ENCODE results near the gene RBP3. TPM values are rescaled to one million over a fixed set of nuclear protein-coding genes. Genes with fewer than 3 reads are reported as not detected.

Gene RBP3
- total RNA-seq, 2 experiments from 2014 or later, result not detected

- intact Hi-C loops (cut with DNase I, micrococcal nuclease), result loop anchor here (2.0 to 10.0 kb wide), 2 partner anchors 74 to 104 kb away; no protein-coding TSS in a partner anchor
- ChIA-PET CTCF (interaction anchor here (0.6 to 2.3 kb wide), 3 partner anchors 124 to 265 kb away, joined by 3 to 21 read pairs (median 3); no protein-coding TSS in a partner anchor), POLR2A (no interaction called here)
- no peaks in the 10 kb centered on the region for H3K9me3 Mint-ChIP-seq (ENCODE audit: low read depth)
- H3K4me1 Mint-ChIP-seq, result peaks cover 29% of the 10 kb centered on the region
- no peak for ATAC-seq
- no peaks in the 10 kb centered on the region for H3K27me3 Mint-ChIP-seq
- no peak overlapping the region for H3K27ac Mint-ChIP-seq
- H3K36me3 Mint-ChIP-seq (ENCODE audit: low read depth), result no peaks in the 10 kb centered on the region
- H3K4me3 Mint-ChIP-seq, result no peak overlapping the region
- no peak for DNase-seq
Measured at GRCh38 chr10:47308775-47309174, 39.4 kb upstream of the RBP3 start.

- Mint-ChIP-seq H3K36me3 (ENCODE audit: low read depth) (no peaks in the 10 kb centered on the region), H3K27me3 (no peaks in the 10 kb centered on the region), H3K27ac (no peak overlapping the region), H3K4me3 (no peak overlapping the region), H3K9me3 (ENCODE audit: low read depth) (no peaks in the 10 kb centered on the region), H3K4me1 (peaks cover 29% of the 10 kb centered on the region)
- no peak for ATAC-seq
- DNase-seq, result peak; percentile 51
- ChIA-PET CTCF (interaction anchor here (0.6 to 2.3 kb wide), 2 partner anchors 125 to 262 kb away, joined by 3 to 21 read pairs; no protein-coding TSS in a partner anchor), POLR2A (no interaction called here)
- intact Hi-C loops (cut with DNase I, micrococcal nuclease), result loop anchor here (2.0 to 10.0 kb wide), 3 partner anchors 47 to 105 kb away; no protein-coding TSS in a partner anchor
Measured at GRCh38 chr10:47309408-47310089, 38.6 kb upstream of the RBP3 start.

GRCh38 chr10:47310090-47310505, 38.1 kb upstream of the RBP3 start:
- Mint-ChIP-seq H3K27me3 (no peaks in the 10 kb centered on the region), H3K4me3 (no peak overlapping the region), H3K9me3 (ENCODE audit: low read depth) (no peaks in the 10 kb centered on the region), H3K36me3 (ENCODE audit: low read depth) (no peaks in the 10 kb centered on the region), H3K4me1 (peaks cover 29% of the 10 kb centered on the region), H3K27ac (no peak overlapping the region)
- CTCF ChIA-PET, result interaction anchor here (0.9 kb wide), 1 partner anchor 21 kb away, joined by 4 read pairs; no protein-coding TSS in a partner anchor
- DNase-seq (no peak), ATAC-seq (no peak)
- intact Hi-C loops (cut with DNase I, micrococcal nuclease), result loop anchor here in 1 of 2 experiments (5.0 kb wide), 1 partner anchor 48 kb away; no protein-coding TSS in a partner anchor
- POLR2A ChIA-PET, result no interaction called here

GRCh38 chr10:47311193-47311931, 36.8 kb upstream of the RBP3 start:
- Mint-ChIP-seq H3K4me1 (peaks cover 28% of the 10 kb centered on the region), H3K9me3 (ENCODE audit: low read depth) (no peaks in the 10 kb centered on the region), H3K36me3 (ENCODE audit: low read depth) (no peaks in the 10 kb centered on the region), H3K27me3 (no peaks in the 10 kb centered on the region), H3K27ac (peak overlapping the region; percentile 58), H3K4me3 (no peak overlapping the region)
- ChIA-PET POLR2A (interaction anchor here (0.7 to 1.2 kb wide), 3 partner anchors 144 to 264 kb away, joined by 3 to 7 read pairs (median 3); no protein-coding TSS in a partner anchor), CTCF (interaction anchor here (0.6 to 4.7 kb wide), 33 partner anchors 8 to 312 kb away, joined by 3 to 150 read pairs (median 4); partner anchors contain the start of gene RBP3)
- DNase-seq, result peak; percentile 54
- ATAC-seq, result peak; percentile 49
- intact Hi-C loops (cut with DNase I, micrococcal nuclease), result loop anchor here in 1 of 2 experiments (5.0 kb wide), 1 partner anchor 49 kb away; no protein-coding TSS in a partner anchor

DNA sequence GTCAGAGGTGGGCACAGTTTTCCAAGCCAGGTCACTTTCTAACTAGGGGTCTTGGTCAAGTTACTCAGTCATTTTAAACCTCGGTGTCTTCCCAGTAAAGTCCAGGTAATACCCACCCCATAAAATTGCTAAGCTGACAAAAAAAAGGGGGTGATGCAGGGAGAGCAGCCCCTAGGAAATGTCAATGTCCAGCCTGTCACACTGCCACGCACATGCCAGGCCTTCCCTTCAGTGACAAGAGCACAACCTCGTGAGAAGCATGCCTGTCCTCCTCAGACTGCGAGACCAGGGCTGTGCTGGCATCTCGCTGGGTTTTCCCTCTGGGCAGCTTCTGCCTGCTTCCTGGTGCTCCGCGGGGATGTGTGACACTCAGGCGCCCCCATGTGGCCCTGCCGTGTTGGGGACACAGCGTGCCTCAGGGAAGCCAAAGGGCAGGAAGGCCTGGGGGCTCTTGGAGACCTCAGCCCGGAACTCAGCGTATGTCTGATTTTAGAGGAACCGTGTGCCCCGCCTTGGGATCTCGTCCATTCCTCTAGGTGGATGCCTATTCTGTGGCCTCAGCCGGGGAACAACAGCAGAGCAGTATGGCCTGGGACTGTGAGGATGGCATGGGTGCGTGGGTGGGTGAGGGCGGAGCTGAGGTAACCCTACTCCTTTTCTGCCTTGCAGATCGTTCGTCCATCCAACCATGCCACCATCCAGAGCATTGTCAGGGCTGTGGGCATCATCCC, 36.1 kb upstream of the RBP3 start:
- Mint-ChIP-seq H3K27me3 (no peaks in the 10 kb centered on the region), H3K4me3 (no peak overlapping the region), H3K36me3 (ENCODE audit: low read depth) (no peaks in the 10 kb centered on the region), H3K27ac (peak overlapping the region; percentile 58), H3K9me3 (ENCODE audit: low read depth) (no peaks in the 10 kb centered on the region), H3K4me1 (peaks cover 22% of the 10 kb centered on the region)
- DNase-seq (peak; percentile 93), ATAC-seq (peak; percentile 96)
- intact Hi-C loops (cut with DNase I, micrococcal nuclease), result loop anchor here (1.0 to 5.0 kb wide), 4 partner anchors 29 to 288 kb away; no protein-coding TSS in a partner anchor
- POLR2A ChIA-PET, result interaction anchor here (1.0 to 1.2 kb wide), 2 partner anchors 145 to 265 kb away, joined by 3 to 7 read pairs; no protein-coding TSS in a partner anchor
- CTCF ChIA-PET, result interaction anchor here (0.6 to 4.7 kb wide), 35 partner anchors 8 to 313 kb away, joined by 3 to 150 read pairs (median 4); partner anchors contain the start of gene RBP3

GRCh38 chr10:47312663-47312995, 35.5 kb upstream of the RBP3 start:
- POLR2A ChIA-PET, result interaction anchor here (1.0 kb wide), 1 partner anchor 265 kb away, joined by 7 read pairs; no protein-coding TSS in a partner anchor

GRCh38 chr10:47314416-47314970, 33.7 kb upstream of the RBP3 start:
- H3K27me3 Mint-ChIP-seq, result no peaks in the 10 kb centered on the region
- ATAC-seq (no peak), DNase-seq (no peak)
- no peak overlapping the region for H3K4me3 Mint-ChIP-seq
- intact Hi-C loops (cut with DNase I, micrococcal nuclease), result loop anchor here in 1 of 2 experiments (5.0 kb wide), 1 partner anchor 52 kb away; no protein-coding TSS in a partner anchor
- ChIA-PET POLR2A (no interaction called here), CTCF (interaction anchor here (0.6 to 4.7 kb wide), 10 partner anchors 8 to 289 kb away, joined by 3 to 150 read pairs (median 3); no protein-coding TSS in a partner anchor)
- H3K36me3 Mint-ChIP-seq (ENCODE audit: low read depth), result no peaks in the 10 kb centered on the region
- no peaks in the 10 kb centered on the region for H3K9me3 Mint-ChIP-seq (ENCODE audit: low read depth)
- peaks cover 18% of the 10 kb centered on the region for H3K4me1 Mint-ChIP-seq
- H3K27ac Mint-ChIP-seq, result no peak overlapping the region

More at GRCh38 chr10:47312663-47312995, 35.5 kb upstream of the RBP3 start:
- ATAC-seq, result no peak
- DNase-seq, result no peak
- H3K27me3 Mint-ChIP-seq, result no peaks in the 10 kb centered on the region
- intact Hi-C loops (cut with DNase I, micrococcal nuclease), result loop anchor here (1.0 to 5.0 kb wide), 4 partner anchors 28 to 288 kb away; no protein-coding TSS in a partner anchor
- no peak overlapping the region for H3K4me3 Mint-ChIP-seq
- H3K4me1 Mint-ChIP-seq, result peaks cover 20% of the 10 kb centered on the region
- H3K36me3 Mint-ChIP-seq (ENCODE audit: low read depth), result no peaks in the 10 kb centered on the region
- no peaks in the 10 kb centered on the region for H3K9me3 Mint-ChIP-seq (ENCODE audit: low read depth)
- H3K27ac Mint-ChIP-seq, result no peak overlapping the region
- CTCF ChIA-PET, result interaction anchor here (0.7 to 4.7 kb wide), 19 partner anchors 8 to 313 kb away, joined by 3 to 150 read pairs (median 5); no protein-coding TSS in a partner anchor

- Mint-ChIP-seq H3K4me3 (no peak overlapping the region), H3K36me3 (ENCODE audit: low read depth) (no peaks in the 10 kb centered on the region), H3K27me3 (no peaks in the 10 kb centered on the region), H3K9me3 (ENCODE audit: low read depth) (no peaks in the 10 kb centered on the region), H3K4me1 (peaks cover 18% of the 10 kb centered on the region), H3K27ac (no peak overlapping the region)
- no peak for ATAC-seq
- POLR2A ChIA-PET, result no interaction called here
- intact Hi-C loops (cut with DNase I, micrococcal nuclease), result no loop called here
- no peak for DNase-seq
- CTCF ChIA-PET, result interaction anchor here (0.6 to 1.7 kb wide), 5 partner anchors 9 to 291 kb away, joined by 3 to 5 read pairs (median 4); no protein-coding TSS in a partner anchor
Measured at GRCh38 chr10:47315421-47315820, 32.7 kb upstream of the RBP3 start.

DNA sequence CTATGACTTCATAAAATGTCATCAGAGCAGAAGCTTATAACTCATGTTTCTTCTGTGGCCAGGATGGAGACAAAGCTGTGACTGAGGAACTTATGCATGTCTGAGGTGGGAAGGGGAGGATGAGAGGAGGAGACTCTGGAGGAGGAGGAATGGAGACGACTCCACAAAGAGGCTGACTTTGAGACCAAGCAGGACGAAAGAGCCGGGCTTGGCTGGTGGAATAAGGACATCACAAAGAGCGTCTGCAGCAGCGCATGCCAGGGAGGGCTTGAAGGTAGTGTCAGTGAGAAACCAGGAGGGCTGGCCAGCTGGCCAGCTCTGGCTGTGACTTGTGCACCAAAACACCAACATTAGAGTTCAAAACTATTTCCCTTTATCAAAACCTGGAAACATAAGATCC, 32.0 kb upstream of the RBP3 start:
- ChIA-PET POLR2A (no interaction called here), CTCF (interaction anchor here (0.6 to 1.7 kb wide), 4 partner anchors 53 to 292 kb away, joined by 3 to 6 read pairs (median 4); no protein-coding TSS in a partner anchor)
- Mint-ChIP-seq H3K4me3 (no peak overlapping the region), H3K27ac (no peak overlapping the region), H3K27me3 (no peaks in the 10 kb centered on the region), H3K9me3 (ENCODE audit: low read depth) (no peaks in the 10 kb centered on the region), H3K4me1 (peaks cover 12% of the 10 kb centered on the region), H3K36me3 (ENCODE audit: low read depth) (no peaks in the 10 kb centered on the region)
- DNase-seq (no peak), ATAC-seq (no peak)
- intact Hi-C loops (cut with DNase I, micrococcal nuclease), result no loop called here

- Mint-ChIP-seq H3K27ac (no peak overlapping the region), H3K27me3 (no peaks in the 10 kb centered on the region), H3K9me3 (ENCODE audit: low read depth) (no peaks in the 10 kb centered on the region), H3K4me3 (no peak overlapping the region), H3K4me1 (peaks cover under 1% of the 10 kb centered on the region), H3K36me3 (ENCODE audit: low read depth) (no peaks in the 10 kb centered on the region)
- POLR2A ChIA-PET, result no interaction called here
- DNase-seq, result no peak
- ATAC-seq, result no peak
- intact Hi-C loops (cut with DNase I, micrococcal nuclease), result no loop called here
- CTCF ChIA-PET, result interaction anchor here (0.6 kb wide), 1 partner anchor 293 kb away, joined by 3 read pairs; no protein-coding TSS in a partner anchor
Measured at GRCh38 chr10:47317251-47317650, 30.9 kb upstream of the RBP3 start.

Measured in activated CD4-positive, alpha-beta T cell treated with anti-CD3 and anti-CD28 coated beads for 36 hours (primary cell).